Neural progenitor cell (in vitro differentiated cells): ENCODE data around the gene SEC14L1.

Source experiments
- EZH2 ChIP-seq: fragments of 200-600 bp; sonication (generic); IDR thresholded peaks from 2 replicates; pipeline ENCODE4 v1.6.1; 2017; ENCODE audit warnings: antibody characterized with exemption, mild to moderate bottlenecking, moderate library complexity
- EZH2phosphoT487 ChIP-seq: fragments of 200-600 bp; sonication (generic); IDR thresholded peaks from 2 replicates; pipeline ENCODE4 v1.6.1; 2017; ENCODE audit warnings: antibody characterized with exemption
- TF ChIP-seq, protein P1 (sequence below): fragments of 200-600 bp; sonication (generic); IDR thresholded peaks from 2 replicates; pipeline ENCODE4 v1.5.1; 2017; ENCODE audit warnings: antibody characterized with exemption, mild to moderate bottlenecking

DNA sequence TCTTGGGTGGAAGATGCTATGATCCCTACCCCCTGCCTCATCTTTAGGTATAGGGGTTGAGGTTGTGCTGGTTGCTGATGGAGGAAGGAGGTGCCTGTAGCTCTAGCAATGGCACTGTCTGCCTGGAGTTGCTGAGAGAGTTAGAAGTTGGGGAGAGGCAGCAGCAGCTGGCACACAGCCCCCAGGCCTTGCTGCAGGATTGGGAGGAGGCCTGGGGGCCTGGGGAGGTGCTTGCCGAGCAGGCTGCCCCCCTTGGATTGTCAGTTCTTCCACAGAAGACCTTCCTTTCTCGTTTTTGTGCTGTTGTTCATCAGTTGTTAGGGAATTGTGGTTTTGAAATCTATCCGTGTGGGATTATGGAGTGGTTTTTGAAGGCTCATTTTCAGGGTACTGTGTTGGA is 52.9 kb downstream of the SEC14L1 start:
- TF ChIP-seq, protein P1, sequence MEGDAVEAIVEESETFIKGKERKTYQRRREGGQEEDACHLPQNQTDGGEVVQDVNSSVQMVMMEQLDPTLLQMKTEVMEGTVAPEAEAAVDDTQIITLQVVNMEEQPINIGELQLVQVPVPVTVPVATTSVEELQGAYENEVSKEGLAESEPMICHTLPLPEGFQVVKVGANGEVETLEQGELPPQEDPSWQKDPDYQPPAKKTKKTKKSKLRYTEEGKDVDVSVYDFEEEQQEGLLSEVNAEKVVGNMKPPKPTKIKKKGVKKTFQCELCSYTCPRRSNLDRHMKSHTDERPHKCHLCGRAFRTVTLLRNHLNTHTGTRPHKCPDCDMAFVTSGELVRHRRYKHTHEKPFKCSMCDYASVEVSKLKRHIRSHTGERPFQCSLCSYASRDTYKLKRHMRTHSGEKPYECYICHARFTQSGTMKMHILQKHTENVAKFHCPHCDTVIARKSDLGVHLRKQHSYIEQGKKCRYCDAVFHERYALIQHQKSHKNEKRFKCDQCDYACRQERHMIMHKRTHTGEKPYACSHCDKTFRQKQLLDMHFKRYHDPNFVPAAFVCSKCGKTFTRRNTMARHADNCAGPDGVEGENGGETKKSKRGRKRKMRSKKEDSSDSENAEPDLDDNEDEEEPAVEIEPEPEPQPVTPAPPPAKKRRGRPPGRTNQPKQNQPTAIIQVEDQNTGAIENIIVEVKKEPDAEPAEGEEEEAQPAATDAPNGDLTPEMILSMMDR, result no peak
- TF ChIP-seq EZH2phosphoT487 (no peak), EZH2 (no peak)
